CD4-positive, alpha-beta T cell treated with Interleukin-1 beta for 1 hour (primary cell): ENCODE data around the gene C2orf66.

Experiments used
- DNase-seq, 2 donors: peaks; one replicate each; pipeline ENCODE4 v3.0.0-alpha.2; 2020 to 2022

C2orf66 gene

DNA sequence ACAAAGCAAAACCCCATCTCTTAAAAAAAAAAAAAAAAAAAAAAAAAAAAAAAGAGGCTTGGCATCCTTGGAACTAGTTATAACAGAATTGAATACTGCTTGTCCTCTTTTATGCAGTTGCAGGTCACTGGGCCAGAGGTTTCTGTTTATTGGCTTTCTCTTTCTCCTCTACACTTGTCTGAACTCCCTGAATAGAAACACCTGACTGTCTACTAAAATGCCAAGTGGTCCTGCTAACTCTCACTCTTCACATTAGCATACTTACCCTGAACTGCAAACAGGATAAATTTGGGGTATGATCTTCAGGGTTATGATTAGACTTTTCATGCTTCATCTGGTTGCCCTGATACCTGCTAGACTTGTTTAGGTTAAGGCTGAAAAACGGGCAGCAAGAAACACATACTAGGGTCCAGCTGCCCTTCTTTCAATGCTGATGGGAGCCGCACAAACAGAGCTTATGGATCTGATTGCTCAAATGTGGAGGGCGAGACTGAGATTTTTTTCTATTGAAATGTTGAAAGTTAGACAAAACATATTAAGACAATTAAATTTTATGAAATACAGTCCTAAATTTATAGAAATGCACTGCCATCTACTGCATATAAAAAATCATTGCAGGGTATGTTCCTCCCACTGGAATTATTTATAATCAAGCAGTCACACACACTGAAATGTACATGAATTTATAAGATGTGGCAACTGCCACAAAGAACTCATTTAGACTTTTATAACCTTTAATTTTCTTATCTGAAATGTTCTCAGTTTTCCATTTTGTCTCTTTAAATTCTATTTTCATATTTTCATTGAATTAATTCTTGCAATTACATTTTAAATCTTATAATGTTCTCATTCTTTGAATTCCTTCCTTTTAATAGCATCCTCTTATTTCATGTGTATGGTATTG is 50.4 kb downstream of the C2orf66 start:
- no peak for DNase-seq
